ENCODE data around the gene ERP27.

ERP27 gene

DNA sequence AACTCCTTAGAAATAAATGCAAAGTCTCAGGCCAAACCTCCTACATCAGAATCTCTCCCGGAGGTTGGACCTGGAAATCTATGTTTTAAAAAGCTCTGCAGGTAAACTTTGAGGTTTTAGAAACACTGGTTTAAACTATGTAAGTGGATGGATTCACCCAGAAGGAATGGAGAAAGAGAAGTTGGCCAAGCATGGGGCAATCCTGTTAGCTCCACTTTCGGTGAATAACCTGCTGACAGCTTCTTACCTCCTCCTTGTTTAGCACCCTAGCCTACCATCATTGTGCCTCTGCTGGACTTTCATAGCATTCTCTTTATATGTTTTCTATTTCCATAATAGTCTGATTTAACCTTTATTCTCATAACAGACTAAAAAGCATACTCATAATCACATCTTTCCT is 26.1 kb upstream of the ERP27 start:
- TF ChIP-seq USF1 (IDR thresholded peaks at IDR 0.05) = no peak
- TF ChIP-seq CREB1 (IDR thresholded peaks at IDR 0.05; ENCODE audit: low read depth) = no peak
- TF ChIP-seq REST (IDR thresholded peaks at IDR 0.05; ENCODE audit: low read depth) = no peak
- no peak for TF ChIP-seq EP300 (IDR thresholded peaks at IDR 0.05; ENCODE audit: borderline replicate concordance)
- no peak for TF ChIP-seq TEAD4 (IDR thresholded peaks at IDR 0.05)
- no peak for TF ChIP-seq EGR1 (IDR thresholded peaks at IDR 0.05)

GRCh38 chr12:14963520-14963919 is 25.2 kb upstream of the ERP27 start:
- TF ChIP-seq MAX (IDR thresholded peaks at IDR 0.05) = no peak
- TF ChIP-seq EP300 (IDR thresholded peaks at IDR 0.05; ENCODE audit: borderline replicate concordance) = no peak

DNA sequence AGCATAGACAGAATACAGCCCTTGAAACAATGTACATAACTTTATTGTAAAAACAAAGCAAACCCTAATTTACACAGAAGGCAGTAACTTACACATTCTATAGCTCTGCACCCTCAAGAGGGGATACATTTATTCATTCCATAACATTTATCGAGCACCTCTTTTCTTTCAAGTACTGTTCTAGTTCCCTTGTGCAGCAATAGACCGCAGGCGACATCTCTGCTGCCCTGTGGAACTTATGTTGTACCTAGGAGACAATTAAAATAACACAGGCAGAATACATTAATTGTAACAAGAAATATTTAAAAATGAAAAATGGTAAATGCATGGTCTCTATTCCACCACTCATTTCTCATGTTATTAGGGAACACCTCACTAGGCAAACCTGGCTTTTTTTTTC is 24.5 kb upstream of the ERP27 start:
- TF ChIP-seq CEBPB (IDR thresholded peaks at IDR 0.05) (no peak), MAX (IDR thresholded peaks at IDR 0.05) (no peak), REST (IDR thresholded peaks at IDR 0.05; ENCODE audit: low read depth) (no peak), USF1 (IDR thresholded peaks at IDR 0.05) (no peak), CREB1 (IDR thresholded peaks at IDR 0.05; ENCODE audit: low read depth) (no peak), YY1 (IDR thresholded peaks at IDR 0.05; ENCODE audit: low read depth) (no peak), TAF1 (IDR thresholded peaks at IDR 0.05; ENCODE audit: low read depth) (no peak), RAD21 (IDR thresholded peaks at IDR 0.05; ENCODE audit: low read depth) (no peak), ZBTB7A (IDR thresholded peaks at IDR 0.05; ENCODE audit: low read depth) (no peak), NFIC (IDR thresholded peaks at IDR 0.05) (no peak), FOXM1 (IDR thresholded peaks at IDR 0.05; ENCODE audit: borderline replicate concordance, low read depth) (no peak), TEAD4 (IDR thresholded peaks at IDR 0.05) (no peak), EP300 (IDR thresholded peaks at IDR 0.05; ENCODE audit: borderline replicate concordance) (no peak), EGR1 (IDR thresholded peaks at IDR 0.05) (no peak), TCF12 (IDR thresholded peaks at IDR 0.05; ENCODE audit: low read depth) (no peak)

- TF ChIP-seq MAX (IDR thresholded peaks at IDR 0.05) (no peak), TAF1 (IDR thresholded peaks at IDR 0.05; ENCODE audit: low read depth) (no peak)
Measured at GRCh38 chr12:14962153-14962539, 23.8 kb upstream of the ERP27 start.

GRCh38 chr12:14961466-14962152 is 23.3 kb upstream of the ERP27 start, which contains the start of gene ARHGDIB:
Gene ARHGDIB (minus strand): TSS chr12:14961601. CDS start chr12:14950712, 10,889 bp downstream.
- TF ChIP-seq YY1 (IDR thresholded peaks at IDR 0.05; ENCODE audit: low read depth) = no peak
- TF ChIP-seq RAD21 (IDR thresholded peaks at IDR 0.05; ENCODE audit: low read depth) = no peak
- no peak for TF ChIP-seq USF1 (IDR thresholded peaks at IDR 0.05)
- TF ChIP-seq CEBPB (IDR thresholded peaks at IDR 0.05) = no peak
- no peak for TF ChIP-seq NFIC (IDR thresholded peaks at IDR 0.05)
- TF ChIP-seq CREB1 (IDR thresholded peaks at IDR 0.05; ENCODE audit: low read depth) = no peak
- TF ChIP-seq REST (IDR thresholded peaks at IDR 0.05; ENCODE audit: low read depth) = no peak
- no peak for TF ChIP-seq ZBTB7A (IDR thresholded peaks at IDR 0.05; ENCODE audit: low read depth)
- no peak for TF ChIP-seq MAX (IDR thresholded peaks at IDR 0.05)
- no peak for TF ChIP-seq TCF12 (IDR thresholded peaks at IDR 0.05; ENCODE audit: low read depth)

Data from Ishikawa (cell line).